H4 (cell line): ENCODE data around the gene RPP38. TPM values are rescaled to one million over a fixed set of nuclear protein-coding genes. Genes with fewer than 3 reads are reported as not detected.

ENCODE experiments used
- DNase-seq: peaks from one replicate; pipeline ENCODE4 v3.0.0-alpha.2; 2015; ENCODE audit warnings: low spot score
- total RNA-seq: library from RNA; depleted of rRNA; stranded (reverse); fragments of >200 nt; shearing (Covaris generic); gene quantifications from 2 replicates; pipeline ENCODE4 v1.2.3, GENCODE V29; 2014

RPP38 gene
- total RNA-seq, 1 experiment from 2014 or later, result 13.1 TPM

- DNase-seq, result no peak
These were observed 15.5 kb downstream of the RPP38 start for GRCh38 chr10:15112657-15113056.

GRCh38 chr10:15113766-15114165 is 16.6 kb downstream of the RPP38 start:
- no peak for DNase-seq

GRCh38 chr10:15116225-15116624 is 19.1 kb downstream of the RPP38 start:
- no peak for DNase-seq

GRCh38 chr10:15118615-15119014 is 21.5 kb downstream of the RPP38 start:
- DNase-seq, result no peak

GRCh38 chr10:15120523-15120922 is 23.4 kb downstream of the RPP38 start:
- DNase-seq, result no peak

GRCh38 chr10:15121707-15122106 is 24.6 kb downstream of the RPP38 start:
- no peak for DNase-seq

- DNase-seq, result no peak
These were observed 25.4 kb downstream of the RPP38 start for GRCh38 chr10:15122477-15123030.

- DNase-seq, result peak; percentile 11
These were observed 26.6 kb downstream of the RPP38 start for GRCh38 chr10:15123749-15124184.

GRCh38 chr10:15124190-15124589 is 27.0 kb downstream of the RPP38 start:
- DNase-seq, result no peak

- DNase-seq, result no peak
These were observed 27.8 kb downstream of the RPP38 start for GRCh38 chr10:15124908-15125307.

- no peak for DNase-seq
These were observed 34.2 kb downstream of the RPP38 start for GRCh38 chr10:15131330-15131729.

- DNase-seq, result no peak
These were observed 39.2 kb downstream of the RPP38 start for GRCh38 chr10:15136129-15137035.

GRCh38 chr10:15137036-15137359 is 39.8 kb downstream of the RPP38 start:
- DNase-seq, result no peak

GRCh38 chr10:15137636-15138035 is 40.5 kb downstream of the RPP38 start:
- DNase-seq, result no peak

- DNase-seq, result no peak
These were observed 43.5 kb downstream of the RPP38 start for GRCh38 chr10:15140698-15141097.

- DNase-seq, result no peak
These were observed 44.2 kb downstream of the RPP38 start for GRCh38 chr10:15141136-15142054.

- DNase-seq, result no peak
These were observed 47.6 kb downstream of the RPP38 start for GRCh38 chr10:15144788-15145187.

GRCh38 chr10:15146366-15146765 is 49.2 kb downstream of the RPP38 start:
- no peak for DNase-seq

GRCh38 chr10:15147594-15148392 is 50.6 kb downstream of the RPP38 start:
- DNase-seq, result no peak

- no peak for DNase-seq
These were observed 52.1 kb downstream of the RPP38 start for GRCh38 chr10:15149042-15149771.

- no peak for DNase-seq
These were observed 53.4 kb downstream of the RPP38 start for GRCh38 chr10:15150563-15150962.
